Retina (tissue), 1 donor: Measurements from ENCODE around the gene CEL.
"Not testable (repeated sequence)": the region's sequence is repeated elsewhere in the genome, so short reads cannot be mapped to it uniquely, and the experiment has no call there.

Experiments
- DNase-seq: peaks from one replicate; pipeline ENCODE4 v3.0.0-alpha.2; 2016

The CEL gene

DNA sequence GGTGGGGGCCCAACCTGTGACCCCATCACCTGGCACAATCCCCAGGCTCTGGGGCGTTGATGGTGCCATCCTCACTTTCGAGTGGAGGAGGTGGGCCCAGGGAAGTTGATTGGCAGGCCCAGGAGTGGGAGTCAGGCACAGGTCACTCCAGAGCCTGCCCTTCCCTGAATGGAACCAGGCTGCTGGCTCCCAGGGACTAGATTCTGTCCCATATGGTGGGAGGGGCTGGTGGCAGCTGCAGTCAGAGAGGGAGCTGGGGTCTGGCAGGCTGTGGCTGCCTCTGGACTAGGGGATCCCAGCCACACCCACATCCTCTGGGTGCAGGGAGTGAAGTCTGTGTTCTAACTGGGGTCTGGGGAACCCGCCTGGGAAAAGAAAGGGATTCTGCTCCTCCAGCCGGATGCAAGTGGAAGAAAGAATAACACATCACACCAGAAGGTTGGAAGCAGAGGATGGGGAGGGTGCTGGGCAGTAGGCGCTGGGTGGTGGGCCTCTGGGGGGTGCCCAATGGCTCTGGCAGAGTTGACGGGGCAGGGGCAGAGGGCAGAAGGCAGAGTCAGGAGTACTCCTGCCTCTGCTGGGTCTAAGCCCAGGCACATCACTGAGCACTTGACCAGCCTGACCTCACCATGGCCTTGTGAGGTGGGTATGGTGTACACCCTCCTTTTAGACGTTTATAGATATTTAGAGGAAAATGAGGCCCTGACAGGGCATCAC lies 25.8 kb downstream of the CEL start:
- DNase-seq = no peak

DNA sequence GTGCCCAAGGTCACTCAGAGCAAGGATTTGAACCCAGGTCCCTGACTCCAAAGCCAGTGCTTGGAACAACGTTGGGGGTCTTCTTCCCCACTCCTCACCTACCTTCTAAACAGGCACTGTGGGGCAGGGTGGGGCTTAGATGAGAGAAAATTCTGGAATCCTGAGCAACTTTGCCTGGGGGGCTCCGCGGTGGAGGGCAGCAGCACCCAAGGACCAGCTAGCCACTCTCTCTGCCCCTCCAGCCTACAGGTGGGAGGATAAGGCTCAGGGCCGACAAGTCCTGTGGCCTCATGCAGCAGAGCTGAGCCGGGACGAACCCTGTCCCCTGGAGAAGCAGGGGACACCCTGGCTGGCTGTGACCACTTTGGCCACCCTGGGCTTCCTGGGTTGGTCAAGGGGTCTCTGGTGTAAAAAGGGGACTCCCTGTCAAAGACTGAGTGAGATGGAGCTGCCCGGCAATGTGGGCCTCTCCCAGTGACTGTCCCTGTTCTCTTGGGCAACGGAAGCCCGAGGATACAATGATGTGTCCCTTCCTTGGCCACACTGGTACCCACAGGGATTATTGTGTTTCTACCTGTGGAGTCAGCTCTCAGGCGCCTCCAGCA lies 26.5 kb downstream of the CEL start:
- DNase-seq = no peak

DNA sequence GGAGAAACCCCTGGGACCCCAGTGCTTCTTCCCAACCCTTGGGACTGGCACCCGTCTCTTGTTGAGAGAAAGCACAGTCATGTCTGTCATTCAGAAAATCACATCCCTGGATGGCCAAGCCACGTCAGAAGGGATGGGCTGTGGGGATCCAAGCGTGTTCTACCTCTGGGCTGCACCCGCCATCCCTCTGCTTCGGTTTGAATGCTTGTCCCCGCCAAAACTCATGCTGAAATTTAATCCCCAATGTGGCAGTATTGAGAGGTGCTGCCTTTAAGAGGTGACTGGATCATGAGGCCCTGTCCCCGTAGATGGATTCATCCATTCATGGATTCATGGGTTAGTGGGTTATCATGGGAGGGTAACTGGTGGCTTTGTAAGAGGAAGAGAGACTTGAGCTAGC lies 27.0 kb downstream of the CEL start:
- DNase-seq = no peak

- DNase-seq = no peak
These were observed 27.5 kb downstream of the CEL start for GRCh38 chr9:133089271-133089671.

DNA sequence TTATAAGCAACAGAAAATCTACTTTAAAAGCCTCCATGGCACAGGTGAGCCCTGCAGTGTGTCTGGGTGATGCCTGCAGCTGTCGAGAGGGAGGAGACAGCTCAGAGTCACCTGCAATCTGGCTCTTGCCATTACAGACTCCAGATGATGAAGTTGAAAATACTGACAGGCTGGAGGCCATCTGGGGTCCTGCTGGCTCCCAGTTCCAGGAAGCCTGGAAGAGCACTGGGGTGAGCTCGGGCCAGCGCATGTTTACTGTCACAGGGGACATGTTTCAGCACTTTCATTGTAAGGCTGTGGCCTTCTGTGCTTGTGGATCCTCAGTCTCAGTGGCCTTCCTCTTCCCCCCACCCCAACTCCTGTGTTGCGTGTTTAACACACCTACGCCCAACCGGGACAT lies 28.4 kb downstream of the CEL start:
- no peak for DNase-seq

DNA sequence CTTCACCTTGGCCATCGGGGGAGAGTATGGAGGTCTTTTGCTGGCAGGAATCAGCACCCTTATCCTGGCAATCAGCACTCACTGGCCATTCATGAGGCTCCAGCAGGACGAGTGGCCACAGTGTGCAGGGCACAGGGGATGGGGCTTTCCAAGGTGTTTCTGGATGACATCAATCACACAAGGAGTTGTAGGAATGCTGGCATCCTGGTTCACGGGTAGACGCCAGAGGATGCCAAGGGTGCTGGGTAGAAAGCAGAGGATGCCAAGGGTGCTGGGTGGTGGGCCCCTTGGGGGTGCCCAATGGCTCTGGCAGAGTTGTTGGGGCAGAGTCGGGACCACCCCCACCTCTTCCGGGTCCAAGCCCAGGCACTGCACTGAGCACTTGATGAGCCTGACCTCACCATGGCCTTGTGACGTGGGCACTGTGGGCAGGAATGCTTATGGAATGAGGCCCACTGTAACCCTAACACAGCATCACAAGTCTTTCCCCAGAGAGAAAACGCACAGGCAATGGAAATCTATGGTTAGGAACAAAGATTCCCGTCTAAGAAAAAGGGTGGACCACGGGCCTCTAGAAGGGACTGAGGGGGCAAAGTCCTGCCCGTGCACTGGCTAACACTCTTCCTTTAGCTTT lies 29.1 kb downstream of the CEL start:
- DNase-seq = no peak

DNA sequence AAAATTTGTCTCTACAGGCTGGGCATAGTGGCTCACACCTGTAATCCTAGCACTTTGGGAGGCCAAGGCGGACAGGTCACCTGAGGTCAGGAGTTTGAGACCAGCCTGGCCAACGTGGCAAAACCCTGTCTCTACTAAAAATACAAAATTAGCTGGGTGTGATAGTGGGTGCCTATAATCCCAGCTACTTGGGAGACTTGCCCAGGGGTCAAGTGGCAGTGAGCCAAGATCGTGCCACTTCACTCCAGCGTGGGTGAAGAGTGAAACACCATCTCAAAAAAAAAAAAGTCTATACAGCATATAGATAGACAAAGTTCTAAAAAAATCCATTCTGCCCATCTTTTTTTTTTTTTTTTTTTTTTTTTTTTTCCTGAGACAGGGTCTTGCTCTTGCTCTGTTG lies 32.6 kb downstream of the CEL start:
- DNase-seq = not testable (repeated sequence)

DNA sequence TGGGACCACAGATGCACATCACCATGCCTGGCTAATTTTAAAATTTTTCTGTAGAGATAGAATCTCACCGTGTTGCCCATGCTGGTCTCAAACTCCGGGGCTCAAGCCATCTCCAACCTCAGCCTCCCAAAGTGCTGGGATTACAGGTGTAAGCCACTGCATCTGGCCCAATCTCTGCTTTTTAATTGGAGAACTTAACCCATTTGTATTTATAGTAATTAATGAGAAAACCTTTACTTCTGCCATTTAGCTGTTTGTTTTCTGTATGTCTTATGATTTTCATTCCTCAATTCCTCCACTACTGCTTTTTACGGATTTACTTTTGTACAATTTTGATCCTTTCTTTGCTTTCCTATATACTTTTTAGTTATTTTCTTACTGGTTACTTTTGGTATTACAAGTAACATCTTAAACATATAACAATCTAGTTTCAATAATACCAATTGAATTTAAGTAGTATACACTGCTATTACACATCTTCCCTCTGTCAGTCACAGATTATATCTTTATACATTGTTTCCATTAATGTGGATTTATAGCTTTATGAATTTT lies 33.1 kb downstream of the CEL start:
- DNase-seq = no peak

GRCh38 chr9:133098104-133098754 lies 36.4 kb downstream of the CEL start:
- DNase-seq = no peak

- DNase-seq = no peak
These were observed 37.1 kb downstream of the CEL start for GRCh38 chr9:133098871-133099270.

- no peak for DNase-seq
These were observed 38.1 kb downstream of the CEL start for GRCh38 chr9:133099726-133100505.

- DNase-seq = no peak
These were observed 39.0 kb downstream of the CEL start for GRCh38 chr9:133100506-133101355.

- DNase-seq = no peak
These were observed 39.8 kb downstream of the CEL start for GRCh38 chr9:133101356-133102189.

DNA sequence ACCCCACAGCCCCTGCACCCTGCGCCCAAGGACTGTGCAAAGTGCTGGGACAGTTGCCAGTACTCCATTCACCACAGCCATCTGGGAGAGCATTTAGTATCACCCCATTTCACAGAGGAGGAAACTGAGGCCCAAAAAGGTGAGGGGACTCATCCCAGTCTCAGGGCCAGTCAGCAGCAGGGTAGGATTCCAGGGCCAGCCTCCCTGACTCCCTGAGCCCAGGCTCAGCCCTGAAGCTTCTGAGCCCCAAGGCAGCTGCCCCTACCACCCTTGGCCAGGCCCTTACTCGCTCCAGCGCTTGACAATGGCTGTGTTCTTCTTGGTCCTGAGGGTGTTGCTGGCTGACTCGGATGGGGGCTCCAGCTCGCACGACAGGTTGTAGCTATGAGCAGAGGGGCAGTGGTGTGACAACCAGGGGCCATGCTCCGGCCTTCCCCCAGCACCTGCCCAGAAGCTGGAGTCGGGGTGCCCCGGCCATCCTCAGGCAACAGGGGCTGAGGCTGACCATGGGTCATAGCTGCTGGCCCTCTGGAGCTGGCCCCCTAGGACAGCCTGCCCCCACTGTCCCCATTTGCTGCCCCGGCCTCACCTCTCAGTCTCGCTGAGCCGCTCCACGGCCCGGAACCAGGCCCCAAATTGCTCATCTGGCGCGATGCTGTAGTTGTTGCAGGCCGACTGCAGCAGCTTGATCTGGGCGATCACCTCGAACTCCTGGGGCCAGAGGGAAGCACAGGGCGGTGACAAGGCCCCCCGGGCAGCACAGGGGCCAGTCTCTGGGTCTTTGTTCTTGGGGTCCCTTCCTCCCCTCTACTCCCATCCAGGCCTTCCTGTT lies 40.6 kb downstream of the CEL start:
- no peak for DNase-seq

GRCh38 chr9:133103183-133103986 lies 41.6 kb downstream of the CEL start:
- DNase-seq = peak; percentile 77

DNA sequence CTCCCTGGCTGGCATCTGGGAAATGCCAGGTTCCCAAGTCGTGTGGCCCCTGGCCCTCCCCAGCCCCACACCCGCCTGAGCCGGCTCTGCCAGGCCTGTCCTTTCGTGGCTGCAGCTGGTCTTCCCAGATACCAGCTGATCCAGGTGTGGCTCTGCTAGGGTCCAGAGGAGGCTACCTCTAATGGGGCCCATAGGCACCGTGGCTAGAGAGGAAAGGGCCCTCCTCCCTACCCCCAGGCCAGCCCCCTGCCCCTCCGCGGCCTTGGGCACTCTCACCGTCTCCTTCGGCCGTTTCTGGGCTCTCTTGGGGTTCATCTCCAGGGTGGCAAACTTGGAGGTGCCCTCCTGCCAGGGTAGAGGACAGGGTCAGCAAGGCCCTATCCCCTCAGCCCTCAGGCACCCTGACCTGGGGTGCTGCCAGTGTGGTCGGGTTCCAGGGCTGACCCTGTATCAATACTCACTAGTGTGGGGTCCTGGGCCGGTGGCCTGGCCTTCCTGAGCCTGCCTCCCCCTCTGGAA lies 42.3 kb downstream of the CEL start:
- no peak for DNase-seq

DNA sequence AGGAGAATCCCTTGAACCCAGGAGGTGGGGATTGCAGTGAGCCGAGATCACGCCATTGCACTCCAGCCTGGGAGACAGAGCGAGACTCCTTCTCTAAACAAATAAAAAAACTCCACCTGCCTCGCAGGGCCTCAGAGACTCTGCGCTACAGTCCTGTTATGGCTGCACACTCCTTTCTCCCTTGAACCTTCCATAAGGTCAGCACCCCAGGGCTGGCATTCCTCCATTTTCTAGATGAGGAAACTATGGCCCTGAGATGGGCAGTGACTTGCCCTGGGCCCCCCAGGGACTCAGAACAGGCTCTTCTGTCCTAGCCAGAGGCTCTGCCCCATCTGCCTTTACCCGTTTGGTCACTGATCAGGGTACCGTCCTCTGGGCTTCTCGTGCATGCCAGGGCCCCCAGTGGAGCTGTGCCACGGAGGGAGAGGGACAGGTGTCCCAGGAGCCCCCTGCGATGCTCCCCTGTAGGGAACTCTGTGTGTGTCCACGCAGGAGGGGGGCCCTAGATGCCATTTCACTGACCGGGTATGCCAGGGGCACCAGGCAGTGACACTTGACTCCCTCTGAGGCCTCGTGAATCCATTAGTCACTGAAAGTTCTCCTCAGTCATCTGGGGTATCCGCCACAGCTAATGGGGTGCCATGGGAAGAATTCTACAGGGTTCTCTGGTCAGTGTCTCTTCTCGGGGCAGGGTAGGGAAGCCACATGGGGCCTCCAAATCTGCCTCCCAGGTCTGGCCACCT lies 43.1 kb downstream of the CEL start:
- no peak for DNase-seq

DNA sequence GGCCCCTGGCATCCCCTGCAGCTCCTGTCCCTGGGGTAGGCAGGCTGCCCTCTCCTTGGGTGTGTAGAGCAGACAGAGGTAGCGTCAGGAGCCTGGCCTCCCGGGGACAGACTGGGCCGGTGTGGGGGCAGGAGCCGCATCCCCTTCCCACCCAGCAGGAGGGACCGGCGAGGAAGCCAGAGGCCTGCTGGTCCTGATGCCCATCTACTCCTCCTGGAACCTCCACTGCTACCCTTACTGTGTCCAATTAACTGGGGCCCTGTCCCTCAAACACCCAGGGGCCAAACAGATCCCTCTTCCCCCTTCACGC lies 43.6 kb downstream of the CEL start:
- DNase-seq = no peak
